ENCODE measurements around the gene TMEM135.
A peak's percentile ranks its signal among the peaks of the same experiment; 100 is the strongest.

Gene TMEM135

GRCh38 chr11:87072787-87073186 is 35.1 kb downstream of the TMEM135 start:
- H2AFZ ChIP-seq (ENCODE audit: low read depth): no peak overlapping the region
- no peaks in the 10 kb centered on the region for H3K4me1 ChIP-seq (ENCODE audit: low read depth, poor library complexity, severe bottlenecking)
- no peak overlapping the region for H3K27ac ChIP-seq
- no peaks in the 10 kb centered on the region for H3K79me2 ChIP-seq (ENCODE audit: insufficient read depth, low read depth)
- no peak overlapping the region for H3K4me3 ChIP-seq (IDR thresholded peaks at IDR 0.05; ENCODE audit: insufficient read depth, low read depth, low read length)
- H3K4me2 ChIP-seq: no peak overlapping the region
- H3K9ac ChIP-seq: no peak overlapping the region
- TF ChIP-seq CTCF (conservative IDR thresholded peaks at IDR 0.05; ENCODE audit: low read depth, low read length): no peak
- no peaks in the 10 kb centered on the region for H3K36me3 ChIP-seq (ENCODE audit: insufficient read depth)
- H4K20me1 ChIP-seq (ENCODE audit: insufficient read depth): no peaks in the 10 kb centered on the region
- no peaks in the 10 kb centered on the region for H3K27me3 ChIP-seq (ENCODE audit: insufficient read depth, low read depth)

- no peaks in the 10 kb centered on the region for H3K27me3 ChIP-seq (ENCODE audit: insufficient read depth, low read depth)
- no peak overlapping the region for H3K9ac ChIP-seq
- H3K4me1 ChIP-seq (ENCODE audit: low read depth, poor library complexity, severe bottlenecking): peaks cover 4% of the 10 kb centered on the region
- H4K20me1 ChIP-seq (ENCODE audit: insufficient read depth): no peaks in the 10 kb centered on the region
- TF ChIP-seq CTCF (conservative IDR thresholded peaks at IDR 0.05; ENCODE audit: low read depth, low read length): no peak
- H3K79me2 ChIP-seq (ENCODE audit: insufficient read depth, low read depth): no peaks in the 10 kb centered on the region
- no peak overlapping the region for H3K4me3 ChIP-seq (IDR thresholded peaks at IDR 0.05; ENCODE audit: insufficient read depth, low read depth, low read length)
- H3K36me3 ChIP-seq (ENCODE audit: insufficient read depth): no peaks in the 10 kb centered on the region
- H3K27ac ChIP-seq: no peak overlapping the region
- H3K4me2 ChIP-seq: no peak overlapping the region
- H2AFZ ChIP-seq (ENCODE audit: low read depth): no peak overlapping the region
Measured at GRCh38 chr11:87076260-87076783, 38.6 kb downstream of the TMEM135 start.

GRCh38 chr11:87076874-87077429 is 39.2 kb downstream of the TMEM135 start:
- Histone ChIP-seq H3K4me1 (ENCODE audit: low read depth, poor library complexity, severe bottlenecking) (peaks cover 8% of the 10 kb centered on the region), H3K36me3 (ENCODE audit: insufficient read depth) (no peaks in the 10 kb centered on the region), H3K27me3 (ENCODE audit: insufficient read depth, low read depth) (no peaks in the 10 kb centered on the region), H3K4me2 (no peak overlapping the region), H3K79me2 (ENCODE audit: insufficient read depth, low read depth) (no peaks in the 10 kb centered on the region), H3K27ac (no peak overlapping the region), H3K9ac (no peak overlapping the region), H2AFZ (ENCODE audit: low read depth) (no peak overlapping the region), H4K20me1 (ENCODE audit: insufficient read depth) (no peaks in the 10 kb centered on the region), H3K4me3 (IDR thresholded peaks at IDR 0.05; ENCODE audit: insufficient read depth, low read depth, low read length) (no peak overlapping the region)
- no peak for TF ChIP-seq CTCF (conservative IDR thresholded peaks at IDR 0.05; ENCODE audit: low read depth, low read length)

GRCh38 chr11:87081358-87081757 is 43.6 kb downstream of the TMEM135 start:
- Histone ChIP-seq H3K27ac (peak overlapping the region; percentile 9; the same call in 1 of the 2 replicates), H3K36me3 (ENCODE audit: insufficient read depth) (no peaks in the 10 kb centered on the region), H3K4me3 (IDR thresholded peaks at IDR 0.05; ENCODE audit: insufficient read depth, low read depth, low read length) (no peak overlapping the region), H3K4me2 (peak overlapping the region; percentile 55), H3K4me1 (ENCODE audit: low read depth, poor library complexity, severe bottlenecking) (peaks cover 19% of the 10 kb centered on the region), H3K27me3 (ENCODE audit: insufficient read depth, low read depth) (no peaks in the 10 kb centered on the region), H3K79me2 (ENCODE audit: insufficient read depth, low read depth) (no peaks in the 10 kb centered on the region), H2AFZ (ENCODE audit: low read depth) (peak overlapping the region; percentile 8; the same call in 1 of the 2 replicates), H4K20me1 (ENCODE audit: insufficient read depth) (no peaks in the 10 kb centered on the region), H3K9ac (peak overlapping the region; percentile 22; the same call in 1 of the 2 replicates)
- TF ChIP-seq CTCF (conservative IDR thresholded peaks at IDR 0.05; ENCODE audit: low read depth, low read length): no peak

All from KMS-11 (cell line).